Esophagus muscularis mucosa (tissue), 4 donors: ENCODE data around the gene PACSIN1. TPM values are rescaled to one million over a fixed set of nuclear protein-coding genes. Genes with fewer than 3 reads are reported as not detected.

Source experiments
- DNase-seq: peaks from one replicate; pipeline ENCODE4 v3.0.0-alpha.2; 2017; ENCODE audit errors: extremely low spot score
- H3K27ac ChIP-seq, 4 donors: fragments of 200-600 bp; sonication (generic); replicated peaks in 1 of 4; 1 replicate in 3 of 4; 2 replicates in 1 of 4; pipeline ENCODE4 v1.5.1; 2016 to 2019; ENCODE audit warnings: mild to moderate bottlenecking in 1 of 4
- H3K27me3 ChIP-seq, 4 donors: fragments of 200-600 bp; sonication (generic); one replicate each; pipeline versions ENCODE4 v1.5.1 to v1.6.0; 2016 to 2019
- H3K36me3 ChIP-seq, 4 donors: fragments of 200-600 bp; sonication (generic); one replicate each; pipeline ENCODE4 v1.5.1; 2016 to 2019
- H3K4me1 ChIP-seq, 4 donors: fragments of 200-600 bp; sonication (generic); one replicate each; pipeline ENCODE4 v1.5.1; 2016 to 2019
- H3K4me3 ChIP-seq, 4 donors: fragments of 200-600 bp; sonication (generic); 1 replicate in 2 of 4; 2 replicates in 2 of 4; pipeline ENCODE4 v1.5.1; 2016 to 2019; ENCODE audit warnings: mild to moderate bottlenecking in 4 of 4, moderate library complexity in 1 of 4
- H3K9me3 ChIP-seq, 4 donors: fragments of 200-600 bp; sonication (generic); 1 replicate in 3 of 4; 2 replicates in 1 of 4; pipeline ENCODE4 v1.5.1; 2016 to 2019
- CTCF ChIP-seq, 3 experiments: fragments of 200-600 bp in 2 of 3; fragments of 450-650 bp in 1 of 3; sonication (generic) in 2 of 3; IDR thresholded peaks; one replicate each; pipeline ENCODE4 v1.5.1; 2017 to 2019; ENCODE audit warnings: antibody characterized with exemption in 3 of 3, mild to moderate bottlenecking in 2 of 3, moderate library complexity in 1 of 3
- EP300 ChIP-seq: sonication (generic); formaldehyde crosslinking; IDR thresholded peaks from one replicate; pipeline ENCODE4 v1.6.1; 2017; ENCODE audit warnings: antibody characterized with exemption
- POLR2A ChIP-seq: fragments of 450-650 bp; IDR thresholded peaks from one replicate; pipeline ENCODE4 v1.6.1; 2017; ENCODE audit warnings: antibody characterized with exemption, moderate library complexity, mild to moderate bottlenecking, low read depth
- POLR2AphosphoS5 ChIP-seq, 2 donors: sonication (generic); formaldehyde crosslinking; IDR thresholded peaks; one replicate each; pipeline ENCODE4 v1.6.1; 2017; ENCODE audit warnings: antibody characterized with exemption in 2 of 2
- WGBS: methylation state at CpG from one replicate; pipeline ENCODE4 v1.1.5; 2018; 5-methylcytosine and 5-hydroxymethylcytosine counted together
- intact Hi-C: fragments of 100-400 bp; cut with DNase I; formaldehyde crosslinking; loops from one replicate; pipeline ENCODE4 v1.15.1; 2023
- total RNA-seq, 4 donors: library from RNA; depleted of rRNA; stranded (reverse); fragments of >200 nt; gene quantifications; one replicate each; pipeline versions ENCODE4 v1.1.0 to v1.2.1, GENCODE V29; 2016

The PACSIN1 gene
- total RNA-seq, 4 donors from 2014 or later, result 0.42 to 2.3 (median 1.7) TPM

GRCh38 chr6:34580707-34581560 lies 115.1 kb downstream of the PACSIN1 start:
- intact Hi-C loops, result no loop called here
- H3K36me3 ChIP-seq, result peaks cover 0 to 3% (median 0%) of the 10 kb centered on the region in 4 donors
- TF ChIP-seq CTCF (IDR thresholded peaks at IDR 0.05) (no peak), EP300 (no peak), POLR2AphosphoS5 (IDR thresholded peaks at IDR 0.05) (no peak), POLR2A (no peak)
- H3K4me3 ChIP-seq, result no peak overlapping the region
- H3K27ac ChIP-seq, result no peak overlapping the region
- H3K9me3 ChIP-seq, result no peaks in the 10 kb centered on the region
- peaks cover 12 to 26% (median 14%) of the 10 kb centered on the region in 4 donors for H3K4me1 ChIP-seq
- 83% methylated on average over 4 of the region's 6 CpGs for WGBS
- DNase-seq, result no peak
- no peaks in the 10 kb centered on the region for H3K27me3 ChIP-seq

DNA sequence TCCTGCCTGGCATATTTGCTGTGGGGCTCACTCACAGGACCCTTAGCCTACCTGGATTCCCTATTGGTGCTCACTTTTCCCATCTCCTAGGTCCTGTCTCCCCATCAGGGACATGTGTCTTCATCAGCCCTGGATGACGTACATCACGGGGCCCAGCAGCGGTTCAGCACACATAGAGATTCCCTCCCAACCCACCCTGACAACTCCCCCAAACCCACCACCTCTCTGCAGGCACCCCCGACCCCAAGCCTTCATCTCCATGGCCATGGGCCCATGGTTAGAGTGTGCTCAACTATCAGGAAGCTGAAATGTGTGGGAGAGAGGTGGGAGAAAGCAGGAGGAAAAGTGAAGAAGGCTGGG lies 115.7 kb downstream of the PACSIN1 start:
- no peak for TF ChIP-seq POLR2AphosphoS5 (IDR thresholded peaks at IDR 0.05)
- no peak for TF ChIP-seq CTCF (IDR thresholded peaks at IDR 0.05)
- TF ChIP-seq POLR2A, result no peak
- no peak for TF ChIP-seq EP300
- Histone ChIP-seq H3K27me3 (no peaks in the 10 kb centered on the region), H3K36me3 (peaks cover 0 to 5% (median 2%) of the 10 kb centered on the region in 4 donors), H3K9me3 (no peaks in the 10 kb centered on the region), H3K4me1 (peaks cover 12 to 32% (median 15%) of the 10 kb centered on the region in 4 donors), H3K4me3 (no peak overlapping the region), H3K27ac (no peak overlapping the region)
- DNase-seq, result no peak
- WGBS, result 93% methylated on average over 4 of the region's 4 CpGs
- intact Hi-C loops, result no loop called here

GRCh38 chr6:34583461-34583860 lies 117.6 kb downstream of the PACSIN1 start:
- H3K4me3 ChIP-seq, result no peak overlapping the region
- intact Hi-C loops, result no loop called here
- DNase-seq, result no peak
- H3K27ac ChIP-seq, result no peak overlapping the region
- TF ChIP-seq CTCF (IDR thresholded peaks at IDR 0.05) (no peak), EP300 (no peak), POLR2A (no peak), POLR2AphosphoS5 (IDR thresholded peaks at IDR 0.05) (no peak)
- H3K4me1 ChIP-seq, result peaks cover 12 to 35% (median 17%) of the 10 kb centered on the region in 4 donors
- H3K27me3 ChIP-seq, result no peaks in the 10 kb centered on the region
- no peaks in the 10 kb centered on the region for H3K9me3 ChIP-seq
- H3K36me3 ChIP-seq, result peaks cover 0 to 23% (median 15%) of the 10 kb centered on the region in 4 donors
- WGBS, result 88% methylated on average over 3 of the region's 6 CpGs

DNA sequence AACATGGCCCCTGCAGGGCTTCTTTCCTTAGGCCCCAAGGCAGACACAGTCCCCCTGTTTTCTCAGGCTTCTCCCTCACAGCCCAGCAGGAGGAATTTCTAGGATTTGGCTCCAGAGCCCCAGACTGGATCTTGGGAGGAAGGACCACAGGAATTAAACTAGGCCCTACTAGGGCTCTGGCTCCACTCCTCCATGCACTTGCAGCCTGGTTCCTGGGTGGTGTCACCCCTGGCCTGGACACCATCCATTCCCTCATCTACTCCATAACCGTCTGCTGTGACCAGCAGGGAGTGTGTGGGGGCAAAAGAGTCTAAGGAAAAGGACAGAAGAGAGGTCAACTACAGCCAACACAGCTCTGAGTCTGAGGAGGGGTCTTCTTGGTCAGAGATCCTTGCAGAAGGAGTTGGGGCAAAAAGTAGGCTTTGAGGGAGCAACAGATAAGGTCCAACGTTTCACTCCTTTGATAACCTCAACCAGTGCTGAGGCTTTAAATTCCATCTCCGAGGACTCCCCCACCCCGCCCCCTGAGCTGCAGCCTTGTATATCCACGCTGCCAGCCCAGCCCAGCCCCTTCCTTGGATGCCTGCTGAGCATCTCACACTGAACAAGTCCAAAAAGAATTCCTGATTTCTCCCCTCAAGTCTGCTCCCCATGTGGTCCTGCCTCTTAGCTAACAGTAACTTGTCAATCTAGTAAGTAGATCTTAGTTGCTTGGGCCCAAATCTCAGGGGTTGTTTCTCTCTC lies 118.2 kb downstream of the PACSIN1 start:
- Histone ChIP-seq H3K27me3 (no peaks in the 10 kb centered on the region), H3K9me3 (no peaks in the 10 kb centered on the region), H3K36me3 (peaks cover 0 to 29% (median 19%) of the 10 kb centered on the region in 4 donors), H3K4me3 (no peak overlapping the region), H3K27ac (no peak overlapping the region), H3K4me1 (peaks cover 12 to 35% (median 17%) of the 10 kb centered on the region in 4 donors)
- TF ChIP-seq EP300, result no peak
- no peak for TF ChIP-seq POLR2AphosphoS5 (IDR thresholded peaks at IDR 0.05)
- no peak for TF ChIP-seq CTCF (IDR thresholded peaks at IDR 0.05)
- no peak for TF ChIP-seq POLR2A
- WGBS, result 83% methylated on average over 5 of the region's 5 CpGs
- intact Hi-C loops, result no loop called here
- DNase-seq, result no peak
